Psoas muscle (tissue), 8 donors: ENCODE measurements around the gene SPRED2. TPM values are rescaled to one million over a fixed set of nuclear protein-coding genes. Genes with fewer than 3 reads are reported as not detected.

Source experiments
- ATAC-seq, 4 donors: fragments of 200-7000 bp; cut with Tn5 transposase; one replicate each; pipeline ENCODE4 v1.9.1; 2020; ENCODE audit warnings: moderate library complexity in 3 of 4, mild to moderate bottlenecking in 2 of 4
- DNase-seq, 2 donors: peaks; one replicate each; pipeline ENCODE4 v3.0.0-alpha.2; 2020
- H3K27ac ChIP-seq: fragments of 200-600 bp; one replicate; pipeline ENCODE4 v1.8.0; 2022
- H3K27me3 ChIP-seq, 3 donors: fragments of 200-600 bp in 1 of 3; one replicate each; pipeline versions ENCODE4 v1.6.1 to v1.8.0; 2013 to 2022; ENCODE audit warnings: low read length in 2 of 3, mild to moderate bottlenecking in 2 of 3, moderate library complexity in 1 of 3; ENCODE audit not compliant: insufficient read depth in 3 of 3
- H3K36me3 ChIP-seq, 2 donors: fragments of 200-600 bp in 1 of 2; one replicate each; pipeline versions ENCODE4 v1.6.1 to v1.8.0; 2013 to 2022; ENCODE audit warnings: low read depth in 1 of 2, mild to moderate bottlenecking in 1 of 2, moderate library complexity in 1 of 2; ENCODE audit not compliant: insufficient read depth in 1 of 2
- H3K4me1 ChIP-seq: fragments of 200-600 bp; one replicate; pipeline ENCODE4 v1.8.0; 2022
- H3K4me3 ChIP-seq: fragments of 200-600 bp; one replicate; pipeline ENCODE4 v1.8.0; 2022; ENCODE audit warnings: mild to moderate bottlenecking
- H3K9me3 ChIP-seq: fragments of 200-600 bp; one replicate; pipeline ENCODE4 v1.8.0; 2022
- WGBS, 3 donors: extraction: QIAGEN DNeasy Blood & Tissue Kit; methylation state at CpG; one replicate each; pipeline versions ENCODE4 v1.1.6 to v1.1.7; 2013; 5-methylcytosine and 5-hydroxymethylcytosine counted together
- intact Hi-C, 2 donors: fragments of 100-400 bp; cut with DNase I; formaldehyde crosslinking; loops; one replicate each; pipeline versions ENCODE4 v1.11.0 to v1.14.2; 2022
- polyA plus RNA-seq, 3 donors: library from polyadenylated mRNA; stranded (reverse); fragments of 200-250 nt; gene quantifications; one replicate each; pipeline ENCODE4 v1.2.3, GENCODE V29; 2013
- total RNA-seq, 4 donors: library from RNA; stranded (reverse); fragmentation: NEBNext Ultra II Directional in 2 of 4; extraction: Animal tissue kit (Norgen Biotek cat#: 25700) in 2 of 4; gene quantifications; one replicate each; pipeline versions ENCODE4 v1.2.1 to v1.2.4, GENCODE V29; 2021 to 2023
- TF ChIP-seq, protein P1 (sequence below): fragments of 200-600 bp; IDR thresholded peaks from one replicate; pipeline ENCODE4 v1.8.0; 2022; ENCODE audit warnings: antibody characterized with exemption
- donor health status: healthy with polysubstance abuse.
- donor health status: DM: no; HTN: no; CAD: no; lungs with moderate emphysema.
- donor health status: Bipolar disorder and iron deficiency.
- donor health status: healthy.
- donor health status: DM: yes; HTN: yes; CAD: no.
- donor health status: DM: no; HTN: no; CAD: no.
- donor health status: DM: no; HTN: no; CAD: no.
- donor health status: DM: yes; HTN: yes; CAD: no.

Gene SPRED2
- total and polyA plus RNA-seq, 7 donors, result 3.8 to 16.9 (median 8.5) TPM

DNA sequence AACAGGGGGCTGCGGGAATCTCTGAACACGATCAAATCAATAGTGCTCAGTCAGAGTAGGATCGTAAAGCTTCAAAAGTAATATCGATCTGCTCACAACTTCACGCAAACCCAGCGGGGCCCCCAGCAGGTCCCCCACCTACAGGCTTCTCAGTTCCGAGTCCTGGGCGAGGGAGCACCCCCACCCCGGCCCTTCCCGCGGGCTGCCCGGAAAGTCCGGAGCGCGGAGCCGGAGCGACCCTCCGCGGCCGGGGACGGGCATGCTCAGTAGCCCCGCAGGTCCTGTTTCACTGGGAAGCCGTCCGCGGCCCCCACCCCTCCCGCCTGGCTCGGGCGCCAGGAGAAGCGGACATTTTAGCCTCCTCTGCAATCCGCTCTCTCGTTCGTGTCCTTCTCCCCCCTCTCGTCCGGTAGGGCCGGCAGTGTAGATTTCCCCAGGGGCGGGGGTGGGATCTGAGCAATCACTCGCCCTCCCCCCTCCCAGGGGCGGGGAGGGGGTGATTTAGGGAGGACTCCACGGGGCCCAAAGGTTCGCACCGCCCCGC lies 3.3 kb upstream of the SPRED2 start:
- Histone ChIP-seq H3K27ac (peak overlapping the region; percentile 95), H3K4me1 (peaks cover 12% of the 10 kb centered on the region), H3K9me3 (no peaks in the 10 kb centered on the region), H3K4me3 (peak overlapping the region; percentile 74), H3K36me3 (no peaks in the 10 kb centered on the region), H3K27me3 (peaks cover 0 to 4% (median 0%) of the 10 kb centered on the region in 3 donors)
- intact Hi-C loops, result loop anchor here (2.0 to 10.0 kb wide), 3 partner anchors 117 to 371 kb away; no protein-coding TSS in a partner anchor
- DNase-seq, result peak; percentile 91 to 95
- TF ChIP-seq, protein P1, sequence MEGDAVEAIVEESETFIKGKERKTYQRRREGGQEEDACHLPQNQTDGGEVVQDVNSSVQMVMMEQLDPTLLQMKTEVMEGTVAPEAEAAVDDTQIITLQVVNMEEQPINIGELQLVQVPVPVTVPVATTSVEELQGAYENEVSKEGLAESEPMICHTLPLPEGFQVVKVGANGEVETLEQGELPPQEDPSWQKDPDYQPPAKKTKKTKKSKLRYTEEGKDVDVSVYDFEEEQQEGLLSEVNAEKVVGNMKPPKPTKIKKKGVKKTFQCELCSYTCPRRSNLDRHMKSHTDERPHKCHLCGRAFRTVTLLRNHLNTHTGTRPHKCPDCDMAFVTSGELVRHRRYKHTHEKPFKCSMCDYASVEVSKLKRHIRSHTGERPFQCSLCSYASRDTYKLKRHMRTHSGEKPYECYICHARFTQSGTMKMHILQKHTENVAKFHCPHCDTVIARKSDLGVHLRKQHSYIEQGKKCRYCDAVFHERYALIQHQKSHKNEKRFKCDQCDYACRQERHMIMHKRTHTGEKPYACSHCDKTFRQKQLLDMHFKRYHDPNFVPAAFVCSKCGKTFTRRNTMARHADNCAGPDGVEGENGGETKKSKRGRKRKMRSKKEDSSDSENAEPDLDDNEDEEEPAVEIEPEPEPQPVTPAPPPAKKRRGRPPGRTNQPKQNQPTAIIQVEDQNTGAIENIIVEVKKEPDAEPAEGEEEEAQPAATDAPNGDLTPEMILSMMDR, result peak; percentile 14
- 1 to 2% (median 1%) methylated on average over 23 to 41 of the region's 42 CpGs for WGBS, 3 donors
- ATAC-seq, result peak; percentile 62 to 70 (median 67)

DNA sequence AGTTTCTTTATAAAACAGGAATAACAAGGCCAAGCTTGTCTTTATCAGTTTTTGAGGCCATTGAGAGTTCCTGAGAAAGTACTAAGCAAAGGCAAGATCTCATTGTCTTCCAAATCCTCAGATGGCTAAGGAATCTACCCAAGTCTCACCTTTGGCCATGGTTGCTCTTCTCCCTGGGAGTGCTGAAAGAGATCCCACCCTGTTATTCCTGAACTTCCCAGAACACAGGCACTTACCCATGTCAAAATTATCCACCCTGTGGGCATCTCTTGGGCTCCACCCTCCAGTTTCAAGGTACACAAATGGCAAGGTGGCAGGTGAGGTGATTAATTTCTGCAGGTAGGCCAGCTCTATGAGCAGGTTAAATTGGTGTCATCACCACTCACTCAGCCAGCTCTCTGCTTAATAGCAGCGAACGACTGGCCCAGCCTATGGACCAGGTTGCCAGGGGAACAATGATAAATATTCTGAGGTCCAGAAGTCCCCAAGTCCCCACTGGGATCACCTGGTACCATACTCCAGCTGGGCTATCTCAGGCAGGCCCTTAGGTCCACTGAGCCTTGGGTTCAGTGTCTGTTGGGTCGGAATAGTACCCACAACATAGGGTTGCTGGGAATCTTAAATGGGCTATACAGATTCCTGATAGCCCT lies 2.3 kb upstream of the SPRED2 start:
- 67 to 72% (median 68%) methylated on average over 3 of the region's 3 CpGs for WGBS, 3 donors
- peak overlapping the region; percentile 74 for H3K4me3 ChIP-seq
- DNase-seq (no peak), ATAC-seq (no peak)
- intact Hi-C loops, result loop anchor here (2.0 to 10.0 kb wide), 4 partner anchors 118 to 370 kb away; no protein-coding TSS in a partner anchor
- TF ChIP-seq, protein P1, result no peak
- H3K9me3 ChIP-seq, result no peaks in the 10 kb centered on the region
- peaks cover 0 to 7% (median 0%) of the 10 kb centered on the region in 3 donors for H3K27me3 ChIP-seq
- H3K4me1 ChIP-seq, result peaks cover 19% of the 10 kb centered on the region
- no peaks in the 10 kb centered on the region for H3K36me3 ChIP-seq
- no peak overlapping the region for H3K27ac ChIP-seq

GRCh38 chr2:65431421-65432226 lies 775 bp downstream of the SPRED2 start:
- H3K36me3 ChIP-seq, result no peaks in the 10 kb centered on the region
- H3K27ac ChIP-seq, result peak overlapping the region; percentile 75
- peaks cover 13% of the 10 kb centered on the region for H3K4me1 ChIP-seq
- intact Hi-C loops, result loop anchor here (5.0 to 10.0 kb wide), 2 partner anchors 119 to 367 kb away; no protein-coding TSS in a partner anchor
- DNase-seq, result peak; percentile 48 to 70
- H3K9me3 ChIP-seq, result no peaks in the 10 kb centered on the region
- no peak for ATAC-seq
- WGBS, 3 donors, result 0 to 2% (median 1%) methylated on average over 53 to 71 of the region's 71 CpGs
- H3K4me3 ChIP-seq, result peak overlapping the region; percentile 87
- TF ChIP-seq, protein P1, result no peak
- peaks cover 0 to 11% (median 0%) of the 10 kb centered on the region in 3 donors for H3K27me3 ChIP-seq

DNA sequence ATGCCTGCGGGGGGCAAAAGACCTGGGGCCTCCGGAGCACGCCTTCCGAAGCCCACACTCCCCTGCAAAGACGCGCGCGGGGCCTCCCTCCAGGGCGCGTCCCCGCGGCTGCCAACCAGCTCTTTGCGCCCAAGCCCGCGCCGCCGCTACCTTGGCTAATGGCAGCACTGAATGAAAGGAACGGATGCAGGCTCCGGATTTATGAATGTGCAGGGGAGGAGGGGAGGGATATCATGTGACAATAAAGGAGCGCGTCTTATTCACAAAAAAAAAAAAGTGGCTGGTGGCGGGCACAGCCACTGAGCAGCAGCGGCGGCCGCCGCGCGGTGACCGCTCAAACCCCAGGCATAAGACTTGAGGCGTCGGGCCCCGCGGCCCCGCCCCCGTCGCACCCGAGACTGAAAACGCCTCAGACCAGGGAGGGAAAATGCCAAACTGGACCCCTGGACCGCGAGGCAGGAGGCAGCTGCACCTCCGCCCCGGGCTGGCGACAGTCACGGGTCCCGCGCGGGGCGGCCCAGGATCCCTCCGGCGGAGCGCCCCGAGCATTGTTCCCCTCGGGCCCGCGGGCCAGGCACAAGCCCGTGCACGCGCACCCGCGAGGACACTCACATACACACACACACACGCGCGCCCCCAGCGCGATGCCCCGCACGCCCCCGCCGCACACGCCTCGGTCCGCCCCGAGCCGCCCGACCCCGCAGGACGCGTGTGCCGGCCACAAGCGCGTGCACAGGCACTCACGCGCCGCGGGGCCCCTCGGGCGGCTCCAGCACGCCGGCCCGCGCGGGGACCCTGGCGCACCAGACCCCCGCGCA lies 1.6 kb downstream of the SPRED2 start:
- Histone ChIP-seq H3K27me3 (peaks cover 0 to 11% (median 0%) of the 10 kb centered on the region in 3 donors), H3K4me3 (peak overlapping the region; percentile 87), H3K36me3 (no peaks in the 10 kb centered on the region), H3K27ac (peak overlapping the region; percentile 75), H3K4me1 (peaks cover 13% of the 10 kb centered on the region), H3K9me3 (no peaks in the 10 kb centered on the region)
- ATAC-seq (peak; percentile 44 to 62 (median 51)), DNase-seq (peak; percentile 64 to 76)
- intact Hi-C loops, result loop anchor here (5.0 to 10.0 kb wide), 2 partner anchors 119 to 366 kb away; no protein-coding TSS in a partner anchor
- 0 to 1% (median 0%) methylated on average over 74 to 95 of the region's 95 CpGs for WGBS, 3 donors
- TF ChIP-seq, protein P1, result no peak
